DMS153 (cell line): ENCODE measurements around the gene SELENOW.
"Not testable (repeated sequence)": the region's sequence is repeated elsewhere in the genome, so short reads cannot be mapped to it uniquely, and the experiment has no call there.

ENCODE experiments used
- DNase-seq: peaks from one replicate; lab custom pipeline; 2025; lab: John Stamatoyannopoulos, UW

SELENOW gene

GRCh38 chr19:47756953-47757608 lies 21.4 kb upstream of the SELENOW start:
- no peak for DNase-seq

- no peak for DNase-seq
Measured at GRCh38 chr19:47757617-47758442, 20.7 kb upstream of the SELENOW start.

- DNase-seq = no peak
Measured at GRCh38 chr19:47758443-47758804, 20.1 kb upstream of the SELENOW start.

- no peak for DNase-seq
Measured at GRCh38 chr19:47760632-47760999, 17.9 kb upstream of the SELENOW start.

GRCh38 chr19:47761566-47761965 lies 16.9 kb upstream of the SELENOW start:
- DNase-seq = no peak

GRCh38 chr19:47762151-47762550 lies 16.4 kb upstream of the SELENOW start:
- no peak for DNase-seq

GRCh38 chr19:47762615-47763308 lies 15.7 kb upstream of the SELENOW start:
- DNase-seq = no peak

GRCh38 chr19:47764705-47765104 lies 13.8 kb upstream of the SELENOW start:
- not testable (repeated sequence) for DNase-seq

GRCh38 chr19:47765523-47766358 lies 12.8 kb upstream of the SELENOW start:
- peak; percentile 50 for DNase-seq

- no peak for DNase-seq
Measured at GRCh38 chr19:47766359-47766620, 12.2 kb upstream of the SELENOW start.

- no peak for DNase-seq
Measured at GRCh38 chr19:47766670-47767069, 11.8 kb upstream of the SELENOW start.

- no peak for DNase-seq
Measured at GRCh38 chr19:47767349-47767748, 11.2 kb upstream of the SELENOW start.

- no peak for DNase-seq
Measured at GRCh38 chr19:47768604-47769003, 9.9 kb upstream of the SELENOW start.

- no peak for DNase-seq
Measured at GRCh38 chr19:47769534-47769933, 9.0 kb upstream of the SELENOW start.

GRCh38 chr19:47771291-47771690 lies 7.2 kb upstream of the SELENOW start:
- not testable (repeated sequence) for DNase-seq

- peak; percentile 100 for DNase-seq
Measured at GRCh38 chr19:47776568-47776967, 1.9 kb upstream of the SELENOW start.

- DNase-seq = peak; percentile 77
Measured at GRCh38 chr19:47777245-47778048, 1.1 kb upstream of the SELENOW start.

- no peak for DNase-seq
Measured at GRCh38 chr19:47778954-47779351, 450 bp downstream of the SELENOW start.

- DNase-seq = no peak
Measured at GRCh38 chr19:47779524-47780214, 1.2 kb downstream of the SELENOW start.

- DNase-seq = no peak
Measured at GRCh38 chr19:47780215-47780551, 1.7 kb downstream of the SELENOW start.
